NCI-H2171 treated with DMSO at 0.1 percent for 48 hours (cell line): ENCODE results near the gene GRK3.

ENCODE experiments used
- DNase-seq: peaks from one replicate; lab custom pipeline; 2025; lab: John Stamatoyannopoulos, UW

Gene GRK3

DNA sequence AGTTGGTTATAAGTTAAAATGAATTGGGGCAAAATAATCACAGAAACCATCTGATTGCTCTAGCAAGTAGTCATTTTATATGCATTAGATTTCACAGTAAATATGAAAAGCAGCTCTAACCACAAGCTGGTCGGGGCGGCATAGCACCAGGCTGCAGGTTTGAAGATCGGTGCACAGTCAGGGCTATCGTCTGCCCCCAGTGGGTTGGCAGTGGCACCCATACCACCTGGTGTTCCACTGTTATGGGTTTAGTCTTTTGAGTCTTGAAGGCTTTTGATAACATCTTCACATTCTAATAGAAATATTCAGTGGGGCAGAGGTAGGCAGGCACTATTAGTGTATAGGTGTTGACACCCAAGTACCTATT, 62.1 kb downstream of the GRK3 start:
- DNase-seq = no peak

DNA sequence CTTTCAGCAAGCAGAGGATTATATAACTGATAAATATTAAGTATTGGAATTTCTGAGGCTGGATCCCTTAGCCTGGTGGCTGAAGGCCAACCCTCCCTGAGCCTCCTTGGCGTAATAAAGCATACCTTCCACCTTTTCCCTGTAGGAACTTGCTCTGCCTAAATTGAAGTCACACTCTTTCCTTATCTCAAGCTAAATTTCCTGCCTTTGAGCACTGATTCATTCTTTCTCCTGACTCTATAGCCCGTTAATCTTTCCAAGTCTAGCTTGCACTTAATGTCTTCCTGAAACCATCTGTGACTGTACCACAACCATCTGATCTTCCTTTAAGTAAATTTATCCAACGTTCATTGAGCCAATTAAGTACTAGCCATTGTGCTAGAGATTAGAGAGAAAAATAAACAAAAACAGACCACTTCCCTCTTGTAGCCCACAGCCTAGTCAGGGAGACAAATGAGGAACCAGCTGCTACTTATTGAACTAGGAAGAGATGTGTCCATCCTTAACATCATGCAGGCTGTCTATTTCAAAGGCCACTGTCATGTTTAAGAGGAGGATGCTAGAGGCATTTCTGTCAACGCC, 62.9 kb downstream of the GRK3 start:
- peak; percentile 43 for DNase-seq

DNA sequence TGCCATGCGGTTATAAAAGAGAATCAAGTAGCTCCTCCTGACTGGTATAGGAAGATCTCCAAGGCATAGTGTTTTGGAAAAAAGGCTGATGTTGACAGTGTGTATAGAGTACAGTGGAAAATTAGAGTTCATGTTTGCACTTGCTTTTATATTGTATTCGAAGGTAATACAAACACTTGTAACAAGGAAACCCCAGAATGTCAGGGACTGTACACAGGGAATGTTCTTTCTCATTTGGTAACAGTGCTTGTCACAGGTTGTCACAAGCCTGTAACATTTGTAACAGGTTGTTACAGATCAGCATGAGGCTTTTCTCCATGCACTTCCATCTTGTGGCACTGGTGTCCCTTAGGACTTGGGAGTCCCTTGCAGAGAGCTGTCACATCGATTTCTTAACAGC, 64.0 kb downstream of the GRK3 start:
- peak; percentile 34 for DNase-seq

DNA sequence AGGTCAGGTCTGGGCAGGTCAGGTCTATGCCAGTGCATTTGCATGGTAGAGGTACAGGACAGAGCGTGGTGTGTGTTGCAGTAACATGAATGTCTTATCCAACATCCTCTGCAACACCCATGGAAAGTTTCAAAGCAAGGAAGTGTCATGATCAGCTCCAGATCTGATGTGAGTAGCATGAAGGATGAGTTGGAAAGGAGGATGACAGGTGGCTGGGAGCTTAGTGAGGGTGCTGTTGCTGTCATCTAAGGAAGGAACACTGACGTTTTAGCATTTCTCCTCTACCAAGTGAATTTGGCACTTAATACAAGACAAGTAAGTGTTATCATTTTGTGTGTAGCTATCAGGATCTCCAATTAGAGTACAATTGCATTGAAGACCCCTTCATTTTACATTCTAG, 65.1 kb downstream of the GRK3 start:
- peak; percentile 31 for DNase-seq

DNA sequence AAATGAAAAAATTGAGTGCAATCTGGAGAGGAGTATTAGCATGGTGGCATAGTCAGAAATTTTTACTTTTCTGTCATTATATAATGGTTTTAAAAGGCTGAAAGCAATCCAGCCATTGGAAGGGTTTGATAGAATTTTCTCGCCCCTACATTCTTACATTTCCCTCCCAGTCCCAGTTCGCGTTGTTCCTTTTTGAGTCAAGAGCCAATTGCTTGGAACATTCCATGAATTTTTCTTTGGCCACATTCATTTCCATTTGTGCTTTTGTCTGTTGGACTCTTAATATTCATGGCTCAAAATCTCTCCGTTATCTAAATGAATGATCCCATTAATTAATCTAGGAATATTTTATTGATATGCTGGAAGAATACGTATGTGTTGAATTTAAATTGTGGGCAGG, 66.0 kb downstream of the GRK3 start:
- DNase-seq = no peak

DNA sequence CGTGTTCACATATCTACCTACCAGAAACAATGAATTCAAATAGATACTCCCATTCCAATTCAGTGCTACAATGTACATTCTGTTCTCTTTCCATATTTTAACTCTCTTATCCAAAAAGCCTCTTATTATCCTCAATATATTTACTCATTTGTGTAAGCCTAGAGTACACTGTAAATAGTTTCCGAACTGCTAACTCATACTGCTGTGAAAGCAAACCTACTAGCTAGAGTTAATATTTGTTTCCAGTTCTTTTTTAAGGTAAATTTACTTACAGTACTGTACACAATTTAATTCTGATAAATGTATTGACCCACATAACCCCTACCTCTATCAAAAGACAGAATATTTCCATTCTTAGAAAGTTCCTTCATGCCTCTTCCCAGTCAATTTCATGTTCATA, 71.8 kb downstream of the GRK3 start:
- DNase-seq = no peak

DNA sequence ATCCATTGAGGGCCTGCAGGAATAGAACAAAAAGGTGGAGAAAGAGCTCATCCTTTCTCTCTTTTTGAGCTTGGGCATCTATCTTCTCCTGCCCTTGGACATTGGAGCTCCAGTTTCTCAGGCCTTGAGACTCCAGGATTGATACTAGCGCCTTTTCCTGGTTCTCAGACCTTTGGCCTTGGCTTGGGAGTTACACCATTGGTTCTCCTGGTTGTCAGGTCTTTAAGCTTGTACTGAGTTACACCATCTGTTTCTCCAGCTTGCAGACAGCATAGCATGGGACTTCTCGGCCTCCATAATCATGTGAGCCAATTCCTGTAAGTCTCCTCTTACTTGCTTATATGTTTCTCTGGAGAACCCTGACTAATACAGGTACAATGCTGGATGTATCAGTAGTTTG, 72.6 kb downstream of the GRK3 start:
- DNase-seq = no peak

DNA sequence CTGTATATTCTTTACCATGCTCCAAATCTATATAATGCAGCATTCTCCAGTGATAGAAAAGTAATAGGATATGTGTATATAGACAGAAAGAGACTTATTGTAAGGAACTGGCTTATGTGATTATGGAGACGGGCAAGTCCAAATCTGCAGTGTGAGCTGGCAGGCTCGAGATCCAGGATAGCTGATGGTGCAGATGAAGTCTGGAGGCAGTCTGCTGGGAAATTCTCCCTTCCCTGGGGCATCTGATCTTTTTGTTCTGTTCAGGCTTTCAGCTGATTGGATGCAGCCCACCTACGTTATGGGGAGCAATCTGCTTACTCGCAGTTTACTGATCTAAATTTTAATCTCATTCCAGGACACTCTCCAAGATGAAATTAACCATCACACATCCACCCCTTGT, 73.2 kb downstream of the GRK3 start:
- no peak for DNase-seq

DNA sequence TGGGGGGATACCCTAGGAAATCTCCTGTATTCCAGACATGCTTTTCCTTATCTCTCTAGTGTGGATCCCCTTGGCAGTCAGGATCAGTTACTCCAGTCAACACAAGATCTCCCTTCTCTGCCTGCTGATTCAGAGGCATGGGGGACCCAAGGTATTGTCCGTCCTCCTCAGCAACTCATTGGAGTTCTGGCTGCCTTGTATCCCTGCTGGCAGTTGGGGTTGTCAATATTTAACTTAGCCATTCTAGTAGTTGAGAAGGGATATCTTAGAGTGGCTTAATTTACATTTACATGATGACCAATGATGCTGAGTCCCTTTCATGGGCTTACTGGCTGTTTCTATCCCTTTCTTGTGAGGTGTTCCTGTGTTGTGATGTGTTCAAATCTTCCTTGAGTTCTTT, 74.2 kb downstream of the GRK3 start:
- no peak for DNase-seq

DNA sequence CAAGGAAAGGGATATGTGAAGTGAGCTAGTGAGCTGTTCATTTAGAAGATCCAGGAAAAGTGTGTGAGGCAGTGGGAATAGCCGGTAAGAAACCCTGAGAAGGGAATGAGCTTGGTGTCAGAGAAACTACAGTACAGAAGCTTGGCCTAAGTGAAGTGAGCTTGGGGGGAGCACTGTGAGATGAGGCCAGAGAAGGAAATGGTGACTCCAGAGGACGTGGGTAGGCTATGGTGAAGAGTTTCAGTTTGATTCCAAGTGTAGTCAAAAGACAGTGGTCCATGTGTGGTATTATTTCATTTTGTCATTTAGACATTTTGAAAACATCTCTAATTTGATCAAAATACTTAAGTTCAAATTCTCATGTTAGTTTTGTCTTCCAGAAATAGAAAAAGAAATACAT, 77.2 kb downstream of the GRK3 start:
- no peak for DNase-seq

DNA sequence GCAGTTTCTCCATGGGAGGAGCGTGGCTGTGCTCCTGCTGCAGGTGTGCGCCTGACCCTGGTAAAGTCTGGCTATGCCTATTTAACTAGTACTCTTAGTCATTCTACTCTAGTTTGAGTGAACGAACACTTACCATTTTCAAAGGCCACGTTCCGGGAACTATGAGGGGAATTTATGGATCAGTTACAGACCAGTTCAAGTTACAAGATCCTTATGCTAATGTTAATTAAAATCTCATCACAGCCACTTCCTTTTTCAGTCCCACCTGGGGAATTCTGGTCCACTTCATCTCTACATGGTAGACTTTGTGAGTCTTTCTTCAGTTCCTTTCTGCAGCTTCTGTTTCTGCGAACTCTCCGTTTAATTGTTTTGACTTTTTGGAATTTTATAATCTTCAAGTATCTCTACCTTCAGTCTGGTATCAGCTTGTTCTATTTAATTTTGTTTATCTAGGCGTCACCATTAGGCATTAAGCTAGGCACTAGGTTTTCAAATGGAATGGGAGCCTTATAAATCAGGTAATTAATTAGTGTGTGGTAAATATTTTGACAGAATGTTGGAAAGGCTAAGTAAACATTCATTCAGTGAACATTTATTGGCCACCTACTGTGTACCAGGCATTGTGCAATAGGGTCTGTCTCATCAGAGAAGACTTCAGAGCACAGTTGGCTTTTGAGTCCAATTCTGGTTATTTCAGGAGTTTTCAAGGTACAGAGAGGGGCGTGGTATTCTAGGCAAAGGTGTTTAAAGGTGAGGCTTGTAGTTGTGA, 78.9 kb downstream of the GRK3 start:
- no peak for DNase-seq

DNA sequence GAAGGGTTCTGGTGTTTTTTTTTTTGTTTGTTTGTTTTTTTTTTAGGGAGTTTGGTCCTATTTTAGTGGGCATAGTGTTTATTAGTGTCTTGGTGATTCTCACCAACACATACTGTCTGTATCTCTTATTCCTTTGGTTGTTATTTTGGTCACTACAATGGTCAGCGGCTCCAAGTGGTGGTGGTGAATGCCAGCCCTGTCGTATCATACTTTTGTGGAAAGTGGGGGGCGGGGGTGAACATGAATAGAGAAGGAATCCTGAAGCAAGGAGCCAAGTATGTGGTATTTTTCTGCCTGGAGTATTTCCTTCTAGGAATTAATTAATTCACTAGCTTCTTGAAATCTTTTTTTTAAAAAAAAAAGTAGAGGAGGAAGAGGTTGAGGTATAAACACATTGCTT, 79.6 kb downstream of the GRK3 start:
- no peak for DNase-seq

DNA sequence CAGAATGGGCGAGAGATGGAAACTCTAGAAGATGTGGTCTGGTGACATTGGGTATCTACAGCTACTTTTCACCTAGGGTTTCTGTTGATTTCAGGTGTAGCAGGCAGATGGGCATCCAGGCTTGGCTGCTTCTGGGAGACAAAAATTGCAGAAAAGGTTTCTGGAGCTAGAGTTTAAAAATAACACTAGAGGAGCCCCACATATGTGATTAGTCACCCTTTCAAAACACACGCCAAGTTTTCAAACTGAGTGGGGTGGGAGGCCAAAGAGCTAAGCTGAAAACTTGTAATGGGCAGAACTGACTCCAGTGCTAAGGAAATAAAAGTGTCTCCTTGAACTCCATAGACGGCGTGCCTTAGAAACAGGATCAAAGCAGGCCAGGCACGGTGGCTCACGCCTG, 80.8 kb downstream of the GRK3 start:
- DNase-seq = no peak

DNA sequence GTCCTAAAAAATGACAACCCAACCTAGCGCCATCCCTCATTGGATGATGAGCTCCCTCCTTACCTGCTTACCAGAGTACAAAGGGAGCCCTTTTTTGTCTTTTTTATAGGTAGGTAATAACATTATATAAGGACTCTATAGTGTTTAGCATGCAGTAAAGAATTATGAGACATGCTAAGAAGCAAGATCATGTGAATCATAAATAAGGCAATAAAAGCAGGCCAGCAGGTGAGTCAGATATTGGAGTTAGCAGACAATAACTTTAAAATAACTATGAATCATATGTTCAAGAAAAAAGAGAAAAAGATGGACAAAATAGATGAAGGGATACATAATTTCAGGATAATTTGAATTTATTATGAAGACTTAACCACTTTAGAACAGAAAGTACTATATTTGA, 81.5 kb downstream of the GRK3 start:
- no peak for DNase-seq

DNA sequence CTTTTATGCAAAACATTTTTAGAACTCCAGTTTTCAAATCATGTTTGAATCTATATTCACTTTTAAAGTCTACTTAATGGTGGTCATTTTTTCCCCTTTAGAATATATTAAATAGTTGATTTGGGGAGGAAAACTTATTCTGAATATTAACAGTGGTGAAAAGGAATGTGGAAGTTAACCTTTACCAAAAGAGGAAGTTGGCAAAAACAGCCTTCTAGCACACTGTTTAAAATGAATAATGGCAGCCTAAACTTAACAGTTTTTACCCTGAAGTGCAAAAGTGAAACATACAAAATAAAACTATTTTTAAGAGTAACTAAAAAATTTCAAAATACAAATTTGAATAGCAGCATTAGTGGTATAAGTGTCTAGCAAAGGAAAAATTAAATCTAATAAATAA, 86.4 kb downstream of the GRK3 start:
- no peak for DNase-seq

DNA sequence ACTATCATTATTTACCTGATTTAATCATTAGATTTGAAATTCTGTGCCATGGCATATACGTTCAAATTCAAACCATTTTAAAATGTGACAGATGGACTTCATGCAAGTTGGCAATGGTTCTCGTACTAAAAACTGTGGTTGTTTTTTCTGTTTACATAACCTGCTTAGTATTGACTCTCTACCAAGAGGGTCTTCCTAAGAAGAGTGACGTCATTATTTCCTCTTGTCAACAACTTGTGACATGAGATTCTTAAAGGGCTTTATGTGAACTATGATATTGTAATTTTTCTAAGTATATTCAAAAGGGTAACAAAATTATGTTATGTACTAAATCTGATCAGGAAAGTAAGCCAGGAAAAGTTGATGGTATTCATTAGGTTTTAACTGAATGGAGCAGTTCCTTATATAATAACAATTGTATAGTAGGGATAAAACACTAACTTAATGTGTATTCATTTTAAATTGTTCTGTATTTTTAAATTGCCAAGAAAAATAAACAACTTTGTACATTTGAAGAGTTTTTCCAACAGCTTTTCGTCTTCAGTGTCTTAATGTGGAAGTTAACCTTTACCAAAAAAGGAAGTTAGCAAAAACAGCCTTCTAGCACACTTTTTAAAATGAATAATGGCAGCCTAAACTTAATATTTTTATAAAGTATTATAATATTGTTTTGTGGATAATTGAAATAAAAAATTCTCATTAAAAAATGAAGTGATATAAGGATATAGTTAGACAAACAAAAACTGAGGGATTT, 87.0 kb downstream of the GRK3 start:
- DNase-seq = peak; percentile 56

DNA sequence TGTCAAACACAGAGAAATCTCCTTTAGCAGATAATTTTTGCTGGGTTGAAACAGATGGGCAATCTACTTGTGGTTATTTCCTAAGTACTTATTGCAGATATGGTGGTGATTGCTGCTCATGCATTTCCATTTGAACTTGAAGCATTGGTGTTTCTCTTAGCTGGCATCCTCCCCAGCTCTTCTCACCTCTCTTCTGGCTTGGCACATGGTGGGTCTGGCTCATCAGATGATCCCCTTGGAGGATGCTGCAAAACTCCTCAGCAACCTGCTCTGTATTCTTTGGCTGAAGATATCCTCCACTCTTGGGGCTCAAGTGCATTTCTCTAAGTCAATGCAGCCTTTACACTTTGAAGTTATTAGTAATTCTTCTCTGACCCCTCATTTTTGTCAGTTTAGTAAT, 90.2 kb downstream of the GRK3 start:
- peak; percentile 12 for DNase-seq

DNA sequence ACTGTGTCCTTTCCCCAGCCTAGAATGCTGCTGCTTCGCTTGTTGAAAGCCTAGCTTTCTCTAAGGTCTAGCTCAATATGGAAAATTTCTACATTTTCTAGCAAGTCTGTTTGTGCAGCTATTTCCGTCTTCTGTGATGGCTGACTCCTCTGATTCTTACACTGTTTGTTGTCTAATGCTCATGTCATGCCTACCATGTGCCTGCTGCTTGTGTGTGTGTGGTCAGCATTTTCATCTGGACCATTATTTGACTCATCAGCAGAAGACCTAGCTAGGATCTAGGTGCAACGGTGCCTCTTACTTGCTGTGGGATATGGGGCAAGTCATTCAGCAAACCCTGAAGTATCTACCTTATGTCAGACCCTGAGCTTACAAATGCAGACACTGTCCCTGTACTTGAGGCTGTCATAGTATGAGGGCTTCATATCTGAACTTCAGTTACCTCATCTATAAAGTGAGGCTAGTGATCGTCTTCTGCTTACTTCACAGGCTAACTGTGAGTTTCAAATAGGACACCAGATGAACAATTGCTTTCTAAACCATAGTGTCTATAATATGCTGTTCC, 91.0 kb downstream of the GRK3 start:
- no peak for DNase-seq

DNA sequence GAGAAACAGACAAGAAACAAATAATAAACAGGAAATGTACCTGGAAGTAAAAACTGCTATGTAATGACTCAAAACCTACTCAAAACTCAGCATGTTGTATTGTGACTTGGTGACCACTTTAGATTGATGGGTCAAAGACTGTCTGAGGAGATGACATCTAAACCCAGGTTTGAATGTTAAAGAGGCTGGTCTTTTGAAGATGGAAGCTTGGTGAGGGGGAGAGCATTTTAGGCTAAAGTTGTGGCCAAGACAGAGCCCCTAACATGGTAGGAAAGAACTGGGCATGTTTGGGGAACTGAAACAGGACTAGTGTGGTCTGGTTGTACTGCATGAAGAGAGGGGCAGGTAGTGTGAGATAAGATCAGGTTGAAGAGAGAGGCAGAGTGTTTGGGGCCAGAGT, 92.2 kb downstream of the GRK3 start:
- no peak for DNase-seq

DNA sequence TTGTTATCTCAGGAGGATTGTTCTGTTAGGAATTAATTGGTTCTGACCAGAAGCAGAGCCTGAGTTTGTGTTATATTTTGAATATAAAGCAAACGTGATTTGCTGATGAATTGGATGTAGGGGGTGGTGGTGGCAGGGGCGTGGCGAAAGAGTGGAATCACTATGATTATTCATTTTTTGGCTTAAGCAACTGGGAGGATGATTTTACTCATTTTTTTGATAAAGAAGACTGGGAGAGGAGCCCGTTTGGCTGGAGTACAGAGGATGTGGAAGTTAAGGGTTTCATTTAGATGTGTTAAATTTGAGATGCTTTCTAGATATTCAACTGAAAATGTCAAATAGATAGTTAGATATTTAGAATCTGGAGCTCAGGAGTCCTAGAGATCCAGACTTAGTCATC, 94.2 kb downstream of the GRK3 start:
- DNase-seq = no peak

DNA sequence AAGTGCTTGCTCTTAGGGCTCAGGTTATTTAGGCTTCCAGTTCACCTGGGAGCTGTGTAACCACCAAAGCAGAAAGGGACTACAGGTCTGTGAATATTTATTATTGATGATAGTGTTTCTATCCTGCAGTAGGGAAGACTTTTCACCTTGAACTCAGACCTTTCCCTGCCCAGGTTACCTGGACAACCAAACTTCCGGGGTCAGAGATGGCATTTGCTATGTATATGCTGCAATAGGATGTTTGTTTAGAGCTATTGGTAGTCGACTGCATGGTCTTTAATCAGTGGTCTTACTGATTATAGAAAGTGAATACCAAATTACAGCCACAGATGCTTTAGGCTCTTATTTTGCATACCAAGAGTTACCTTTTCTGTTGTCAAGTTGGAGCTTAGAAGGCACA, 94.9 kb downstream of the GRK3 start:
- no peak for DNase-seq

DNA sequence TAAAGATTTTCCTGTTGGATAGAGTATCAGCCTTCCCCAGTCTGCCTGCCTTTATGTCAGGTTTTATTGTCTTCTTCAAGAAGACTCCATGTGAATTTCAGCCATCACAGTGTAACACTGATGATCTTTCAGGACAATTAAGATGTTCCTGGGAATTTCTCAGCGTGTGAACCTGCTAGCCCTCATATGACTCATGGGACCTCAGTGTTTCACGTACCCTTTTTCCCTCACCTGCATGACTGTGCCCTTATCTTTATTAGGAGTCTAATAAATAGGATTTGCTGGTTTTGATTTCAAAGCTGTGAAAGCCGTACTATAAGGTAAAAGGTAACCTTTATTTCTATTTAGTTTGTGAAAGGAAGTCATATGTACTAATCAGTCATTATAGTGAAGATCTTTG, 95.9 kb downstream of the GRK3 start:
- DNase-seq = no peak

DNA sequence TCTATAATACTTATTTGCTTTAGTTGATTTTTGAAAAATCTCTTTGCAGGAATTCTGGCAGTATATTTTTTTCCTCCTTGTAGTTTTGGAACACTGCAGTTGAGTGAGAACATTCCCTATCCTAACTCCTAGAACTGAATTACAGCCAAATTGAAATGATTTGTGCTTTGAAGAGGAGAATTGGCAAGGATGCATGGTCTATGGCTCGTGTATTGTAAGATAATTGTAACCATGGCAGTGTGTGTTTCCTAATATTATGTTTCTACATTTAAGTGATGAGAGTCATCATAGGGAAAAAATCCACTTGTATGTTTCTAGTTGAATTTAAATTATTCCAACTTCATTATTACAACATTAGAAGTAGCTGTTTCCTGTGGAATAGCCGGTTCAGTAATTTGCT, 96.6 kb downstream of the GRK3 start:
- DNase-seq = no peak
